Measurements from ENCODE around the gene SPATC1L.
"Not testable (repeated sequence)": the region's sequence is repeated elsewhere in the genome, so short reads cannot be mapped to it uniquely, and the experiment has no call there.

The SPATC1L gene

GRCh38 chr21:46148106-46148505 is 36.2 kb downstream of the SPATC1L start:
- no peak for DNase-seq (ENCODE audit: low read depth)
- TF ChIP-seq CTCF (IDR thresholded peaks at IDR 0.05; ENCODE audit: control insufficient read depth, extremely low read depth, insufficient read depth), result no peak
- H3K4me3 ChIP-seq (ENCODE audit: low read depth, low read length), result no peak overlapping the region

DNA sequence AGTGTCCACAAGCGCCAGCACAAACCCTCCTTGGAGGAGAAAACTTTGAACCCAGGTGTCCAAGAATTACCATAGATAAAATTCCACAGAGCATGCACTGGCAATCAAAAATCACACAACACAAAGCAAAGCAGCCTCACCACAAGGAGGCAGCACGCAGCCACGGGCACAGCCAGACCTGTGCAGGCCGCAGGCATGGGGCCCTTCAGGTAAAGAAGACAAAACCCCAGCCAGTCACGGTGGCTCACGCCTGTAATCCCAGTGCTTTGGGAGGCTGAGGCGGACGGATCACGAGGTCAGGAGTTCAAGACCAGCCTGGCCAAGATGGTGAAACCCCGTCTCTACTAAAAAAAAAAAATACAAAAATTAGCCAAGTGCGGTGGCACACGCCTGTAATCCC is 36.8 kb downstream of the SPATC1L start:
- peak; percentile 28 for DNase-seq (ENCODE audit: low read depth)

DNA sequence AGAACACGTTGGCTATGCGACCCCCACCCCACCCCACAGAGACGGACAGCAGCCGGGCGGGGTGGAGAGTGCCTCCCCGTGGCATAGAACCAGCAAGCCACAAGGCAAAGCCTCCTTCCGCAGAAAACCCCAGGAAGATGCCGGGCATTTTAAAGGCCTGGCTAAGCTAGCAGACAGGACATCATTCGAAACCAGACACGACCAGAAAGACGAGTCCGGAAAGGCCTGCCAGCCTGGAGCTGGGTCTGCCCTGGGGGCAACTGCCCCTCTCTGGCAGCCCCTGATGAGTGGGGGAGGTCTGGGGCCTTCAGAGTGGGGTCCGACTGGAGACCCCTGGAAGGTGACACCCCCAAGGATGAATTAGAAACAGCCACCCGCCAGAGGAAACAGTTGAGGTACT is 37.4 kb downstream of the SPATC1L start:
- no peak for DNase-seq (ENCODE audit: low read depth)
- H3K4me3 ChIP-seq (ENCODE audit: low read depth, low read length), result no peak overlapping the region
- no peak for TF ChIP-seq CTCF (IDR thresholded peaks at IDR 0.05; ENCODE audit: control insufficient read depth, extremely low read depth, insufficient read depth)

More for the DNA sequence above, 36.8 kb downstream of the SPATC1L start:
- peak; percentile 80 for TF ChIP-seq CTCF (IDR thresholded peaks at IDR 0.05; ENCODE audit: control insufficient read depth, extremely low read depth, insufficient read depth)
- not testable (repeated sequence) for H3K4me3 ChIP-seq (ENCODE audit: low read depth, low read length)

GRCh38 chr21:46145840-46146691 is 38.2 kb downstream of the SPATC1L start:
- no peak for DNase-seq (ENCODE audit: low read depth)
- TF ChIP-seq CTCF (IDR thresholded peaks at IDR 0.05; ENCODE audit: control insufficient read depth, extremely low read depth, insufficient read depth), result no peak
- no peak overlapping the region for H3K4me3 ChIP-seq (ENCODE audit: low read depth, low read length)

DNA sequence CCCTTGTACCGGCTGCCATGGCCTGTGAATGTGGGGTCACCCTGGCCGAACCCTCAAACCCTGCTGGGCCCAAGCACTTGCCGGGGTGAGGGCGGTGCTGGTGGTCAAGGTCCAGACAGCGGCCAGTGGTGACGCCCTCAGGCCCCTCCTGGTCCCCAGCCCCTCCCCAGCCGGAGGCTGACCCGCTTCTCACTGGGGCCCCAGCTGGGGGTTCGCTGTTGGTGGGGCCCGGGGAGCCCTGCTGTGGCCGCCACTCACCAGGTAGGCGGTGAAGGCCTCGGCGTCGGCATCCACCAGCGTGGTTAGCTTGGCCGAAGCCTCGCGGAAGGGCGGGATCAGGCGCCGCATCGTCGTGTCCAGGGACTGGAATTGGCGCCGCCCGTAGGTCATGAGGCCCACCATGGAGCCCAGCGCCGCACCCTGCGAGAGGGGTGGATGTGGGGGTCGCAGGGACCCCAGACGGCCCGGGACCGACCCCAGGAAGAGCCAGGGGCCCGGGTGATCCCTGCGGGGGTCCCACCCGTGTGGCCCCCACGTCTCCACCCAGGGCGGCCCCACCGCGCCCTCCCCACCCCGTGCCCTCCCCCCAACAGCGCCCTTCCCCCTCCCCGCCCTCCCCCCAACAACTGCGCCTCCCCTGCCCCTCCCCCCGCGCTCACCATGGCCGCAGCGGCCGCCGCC is 39.0 kb downstream of the SPATC1L start:
- DNase-seq (ENCODE audit: low read depth), result no peak
- TF ChIP-seq CTCF (IDR thresholded peaks at IDR 0.05; ENCODE audit: control insufficient read depth, extremely low read depth, insufficient read depth), result no peak
- no peak overlapping the region for H3K4me3 ChIP-seq (ENCODE audit: low read depth, low read length)

GRCh38 chr21:46144464-46145070 is 39.7 kb downstream of the SPATC1L start:
- TF ChIP-seq CTCF (IDR thresholded peaks at IDR 0.05; ENCODE audit: control insufficient read depth, extremely low read depth, insufficient read depth), result no peak
- no peak for DNase-seq (ENCODE audit: low read depth)

More at GRCh38 chr21:46144464-46145070, 39.7 kb downstream of the SPATC1L start:
- H3K4me3 ChIP-seq (ENCODE audit: low read depth, low read length), result no peak overlapping the region
